NCI-H2107 (cell line): ENCODE data around the gene VAPA.

Source experiments
- DNase-seq: peaks from one replicate; lab custom pipeline; 2025; lab: John Stamatoyannopoulos, UW

Gene VAPA

DNA sequence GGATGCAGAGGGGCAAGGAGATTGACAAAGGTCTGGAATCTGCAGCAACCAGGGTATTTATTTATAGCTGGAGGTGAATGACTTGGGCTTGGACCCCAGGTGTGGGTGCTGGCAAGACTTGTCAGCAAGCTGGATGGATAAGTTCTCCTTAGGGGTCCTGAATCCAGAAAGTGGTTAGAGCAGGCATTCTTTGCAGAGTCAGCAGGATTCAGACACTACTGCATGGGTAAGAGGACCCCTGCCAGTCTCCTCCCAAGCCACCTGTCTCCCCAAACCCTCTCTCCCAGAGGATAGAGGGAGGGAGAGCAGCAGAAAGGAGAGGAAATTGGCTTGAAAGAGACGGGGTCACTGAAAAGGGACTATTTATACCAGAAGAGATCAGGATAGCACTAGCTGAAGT lies 89.5 kb downstream of the VAPA start:
- DNase-seq = no peak

DNA sequence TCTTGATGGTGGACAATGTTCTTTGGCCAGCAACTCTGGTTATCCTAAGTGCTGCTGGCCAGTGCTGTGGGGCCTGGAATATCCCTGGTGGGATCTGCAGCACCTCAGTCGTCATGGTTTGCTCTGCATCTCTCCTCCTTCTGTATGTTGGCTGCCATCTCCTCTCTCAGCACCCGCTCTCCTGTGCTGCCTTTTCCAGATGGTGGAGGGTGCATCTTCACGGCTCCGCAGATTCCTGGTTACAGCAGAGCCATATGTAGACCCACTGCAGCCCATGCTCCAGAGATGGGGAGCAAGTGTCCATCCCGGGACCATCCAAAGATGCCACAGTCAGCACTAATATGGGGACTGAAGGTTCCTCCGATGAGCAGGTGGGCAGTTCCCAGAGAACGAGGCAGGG lies 90.0 kb downstream of the VAPA start:
- no peak for DNase-seq

DNA sequence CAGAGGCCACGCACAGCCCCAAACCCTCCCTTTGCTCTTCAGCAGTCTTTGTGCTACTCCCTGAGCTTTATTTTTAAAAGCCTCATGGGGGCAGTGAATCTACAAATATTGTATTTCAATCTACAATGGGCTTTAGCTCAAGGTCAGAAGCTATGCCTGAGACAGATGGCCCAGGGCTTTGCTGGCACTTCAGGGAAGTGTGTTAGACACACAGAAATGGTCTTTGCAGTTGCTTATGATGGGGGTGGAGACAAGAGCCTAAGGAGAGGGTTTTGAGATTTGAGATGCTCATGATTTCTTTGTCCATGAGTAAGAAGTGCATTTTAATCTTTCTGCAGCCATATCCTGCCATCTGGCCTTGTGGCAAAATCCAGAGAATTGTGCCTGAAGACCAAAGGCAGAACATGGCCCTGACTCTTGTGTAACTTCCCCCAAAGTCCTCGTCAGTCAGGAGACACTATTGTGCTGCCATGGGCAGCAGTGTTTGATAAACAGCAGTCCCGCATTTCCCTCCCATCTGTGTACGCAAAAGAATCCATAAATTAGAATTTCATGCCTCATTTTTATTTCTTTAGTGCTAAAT lies 92.6 kb downstream of the VAPA start:
- DNase-seq = no peak

DNA sequence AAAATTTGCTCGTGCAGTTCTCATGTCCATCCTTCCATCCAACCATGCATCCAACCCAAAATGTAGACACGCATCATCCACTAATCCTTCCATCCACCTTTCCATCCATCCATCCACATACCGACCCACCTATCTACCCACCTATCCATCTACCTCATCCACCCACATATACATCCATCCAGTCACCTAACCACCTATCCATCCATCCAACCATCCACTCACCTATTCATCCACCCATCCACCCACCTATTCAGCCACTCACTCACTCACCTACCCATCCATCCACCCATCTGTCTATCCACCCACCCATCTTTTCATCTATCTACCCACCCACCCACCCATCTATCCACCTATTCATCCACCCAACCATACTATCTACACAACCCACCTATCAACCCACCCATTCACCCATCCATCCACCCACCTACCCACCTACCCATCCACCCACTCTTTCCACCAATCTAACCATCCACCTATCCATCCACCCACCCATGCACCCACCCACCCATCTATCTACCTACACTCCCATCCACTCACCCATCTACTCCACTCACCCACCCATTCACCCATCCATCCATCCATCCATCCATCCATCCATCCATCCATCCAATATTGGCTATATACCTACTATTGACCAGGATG lies 94.3 kb downstream of the VAPA start:
- no peak for DNase-seq
